Rectal smooth muscle tissue (tissue), 1 donor: ENCODE measurements around the gene SURF4.

Experiments used
- H3K27ac ChIP-seq: one replicate; pipeline ENCODE4 v1.7.0; 2013; ENCODE audit warnings: low read depth, low read length, inconsistent platforms
- H3K27me3 ChIP-seq: one replicate; pipeline ENCODE4 v1.7.0; 2013; ENCODE audit warnings: low read length; ENCODE audit not compliant: control insufficient read depth, insufficient read depth
- H3K36me3 ChIP-seq: one replicate; pipeline ENCODE4 v1.7.0; 2013; ENCODE audit warnings: low read length; ENCODE audit not compliant: control insufficient read depth, insufficient read depth
- H3K4me1 ChIP-seq: one replicate; pipeline ENCODE4 v1.7.0; 2013; ENCODE audit warnings: low read length; ENCODE audit not compliant: control insufficient read depth, insufficient read depth
- H3K4me3 ChIP-seq: one replicate; pipeline ENCODE4 v1.7.0; 2013; ENCODE audit warnings: low read length
- H3K9ac ChIP-seq: one replicate; pipeline ENCODE4 v1.7.0; 2013; ENCODE audit warnings: low read length

SURF4 gene

GRCh38 chr9:133353548-133353947 is 22.3 kb downstream of the SURF4 start:
- Histone ChIP-seq H3K9ac (no peak overlapping the region), H3K36me3 (peaks cover 31% of the 10 kb centered on the region)

DNA sequence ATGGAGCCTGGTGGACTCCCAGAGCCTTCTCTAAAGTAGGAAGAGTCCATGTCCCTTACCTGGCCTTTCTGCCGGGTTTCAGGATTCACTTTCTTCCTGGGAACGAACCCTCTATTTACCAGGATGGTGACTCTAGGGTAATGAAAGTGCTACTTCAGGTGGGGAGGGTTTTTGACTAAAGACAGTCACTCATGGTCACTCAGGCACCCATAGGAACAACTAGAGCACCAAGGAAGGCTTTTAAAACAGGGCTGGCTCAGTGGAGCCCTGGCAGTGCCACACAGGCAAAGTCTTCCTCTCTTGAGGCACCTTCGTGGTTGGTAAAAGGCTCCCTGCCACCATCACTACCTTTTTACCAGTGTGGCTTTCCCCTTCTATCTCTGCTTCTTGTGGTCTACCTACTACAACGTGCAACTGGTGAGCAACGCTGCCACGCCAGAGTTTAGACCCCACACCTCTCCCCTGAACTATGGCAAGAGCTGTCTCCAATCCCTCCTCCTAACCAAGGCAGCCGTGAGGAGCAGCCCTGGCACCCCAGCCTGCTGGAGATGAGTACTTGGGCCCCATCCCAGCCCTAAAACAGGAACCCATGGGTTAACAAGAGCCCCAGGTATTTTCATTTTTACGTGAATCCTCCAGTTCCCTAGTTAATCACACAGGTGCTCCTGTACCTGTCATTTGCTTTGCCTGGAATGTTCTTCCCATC is 23.1 kb downstream of the SURF4 start:
- Histone ChIP-seq H3K36me3 (peaks cover 31% of the 10 kb centered on the region), H3K4me1 (peaks cover 8% of the 10 kb centered on the region), H3K27ac (no peak overlapping the region), H3K27me3 (no peaks in the 10 kb centered on the region), H3K9ac (no peak overlapping the region), H3K4me3 (no peak overlapping the region)

More at GRCh38 chr9:133353548-133353947, 22.3 kb downstream of the SURF4 start:
- Histone ChIP-seq H3K4me1 (peaks cover 8% of the 10 kb centered on the region), H3K4me3 (no peak overlapping the region), H3K27me3 (no peaks in the 10 kb centered on the region), H3K27ac (no peak overlapping the region)

- H3K36me3 ChIP-seq = peaks cover 31% of the 10 kb centered on the region
- H3K4me3 ChIP-seq = no peak overlapping the region
- H3K9ac ChIP-seq = no peak overlapping the region
- peaks cover 6% of the 10 kb centered on the region for H3K4me1 ChIP-seq
- H3K27me3 ChIP-seq = no peaks in the 10 kb centered on the region
- H3K27ac ChIP-seq = no peak overlapping the region
Measured at GRCh38 chr9:133351908-133352634, 23.8 kb downstream of the SURF4 start.

DNA sequence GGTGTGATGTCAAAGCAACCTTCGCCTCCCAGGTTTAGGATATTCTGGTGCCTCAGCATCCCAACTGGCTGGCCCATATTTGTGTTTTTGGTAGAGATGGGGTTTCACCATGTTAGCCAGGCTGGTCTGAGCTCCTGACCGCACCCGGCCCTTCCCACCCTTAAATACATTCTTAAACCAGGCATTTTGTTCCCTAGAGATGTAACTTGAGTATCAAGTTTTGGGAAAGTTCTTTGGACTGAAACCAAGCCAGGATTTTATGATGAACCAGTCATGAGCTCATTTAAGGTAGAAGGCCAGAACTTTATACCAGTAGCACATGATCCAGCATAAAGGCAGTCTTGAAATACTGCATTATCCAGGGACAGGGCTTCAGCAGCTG is 24.3 kb downstream of the SURF4 start:
- peaks cover 31% of the 10 kb centered on the region for H3K36me3 ChIP-seq
- no peaks in the 10 kb centered on the region for H3K27me3 ChIP-seq
- H3K9ac ChIP-seq = no peak overlapping the region
- no peak overlapping the region for H3K4me3 ChIP-seq
- no peak overlapping the region for H3K27ac ChIP-seq
- H3K4me1 ChIP-seq = peaks cover 8% of the 10 kb centered on the region

DNA sequence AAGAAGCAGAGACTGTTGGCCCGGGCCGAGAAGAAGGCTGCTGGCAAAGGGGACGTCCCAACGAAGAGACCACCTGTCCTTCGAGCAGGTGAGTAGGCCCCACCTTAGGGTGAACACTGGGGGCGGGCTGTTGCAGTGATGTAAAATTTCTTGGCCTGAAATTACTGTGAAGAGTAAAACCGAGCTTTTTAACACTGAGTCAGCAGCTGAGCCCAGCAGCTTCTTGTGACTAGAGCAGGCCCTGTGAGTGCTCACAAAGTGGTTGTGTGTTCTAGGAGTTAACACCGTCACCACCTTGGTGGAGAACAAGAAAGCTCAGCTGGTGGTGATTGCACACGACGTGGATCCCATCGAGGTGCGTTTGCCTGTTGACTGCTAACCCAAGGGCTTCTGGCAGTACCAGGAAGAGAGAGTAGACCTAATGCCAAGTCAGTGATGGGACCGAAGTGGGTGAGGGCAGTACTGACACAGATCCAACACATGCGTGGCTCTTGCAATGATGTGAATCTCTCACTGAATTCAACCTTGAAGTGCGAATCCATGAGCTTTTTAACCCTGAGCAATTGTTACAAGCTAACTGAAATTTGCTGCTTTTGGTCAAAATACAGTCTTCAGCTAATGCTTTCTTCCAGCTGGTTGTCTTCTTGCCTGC is 25.8 kb downstream of the SURF4 start:
- Histone ChIP-seq H3K36me3 (peaks cover 38% of the 10 kb centered on the region), H3K4me1 (peaks cover 12% of the 10 kb centered on the region), H3K4me3 (no peak overlapping the region), H3K27me3 (no peaks in the 10 kb centered on the region), H3K27ac (no peak overlapping the region), H3K9ac (no peak overlapping the region)

DNA sequence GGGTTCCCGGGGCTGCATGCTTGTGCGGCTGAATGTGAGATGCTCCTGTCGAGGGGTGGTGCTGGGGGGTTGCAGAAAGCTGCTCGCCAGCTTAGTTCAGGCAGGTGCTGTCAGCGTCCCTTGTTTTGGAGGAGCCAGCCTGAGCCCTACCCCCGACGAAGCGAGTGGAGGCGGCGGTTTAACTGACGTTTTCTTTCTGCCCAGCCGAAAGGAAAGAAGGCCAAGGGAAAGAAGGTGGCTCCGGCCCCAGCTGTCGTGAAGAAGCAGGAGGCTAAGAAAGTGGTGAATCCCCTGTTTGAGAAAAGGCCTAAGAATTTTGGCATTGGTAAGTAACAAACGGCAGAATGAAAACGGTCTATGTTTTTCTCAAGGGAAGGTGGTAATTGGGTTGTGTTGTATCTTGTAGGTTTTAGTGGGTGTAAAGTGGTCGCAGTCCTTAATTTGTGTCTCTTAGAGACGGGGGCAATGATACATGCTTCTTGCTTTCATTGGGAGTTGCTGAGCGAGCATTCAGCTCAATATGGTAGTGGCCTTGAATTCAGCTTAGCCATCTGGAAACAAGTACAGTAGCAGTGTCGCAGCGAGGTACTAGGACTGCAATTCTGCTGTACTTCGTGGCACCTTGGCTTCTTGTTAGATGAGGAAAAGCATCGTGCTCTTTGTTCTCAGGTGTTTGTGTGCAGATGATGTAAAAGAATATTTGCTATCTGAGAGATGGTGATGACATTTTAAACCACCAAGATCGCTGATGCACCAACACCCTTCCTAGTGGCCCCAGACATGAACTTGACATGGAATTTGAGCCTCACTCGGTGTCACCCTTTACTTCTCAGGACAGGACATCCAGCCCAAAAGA is 26.9 kb downstream of the SURF4 start:
- Histone ChIP-seq H3K4me3 (peak overlapping the region; percentile 96), H3K4me1 (peaks cover 12% of the 10 kb centered on the region), H3K36me3 (peaks cover 45% of the 10 kb centered on the region), H3K27me3 (no peaks in the 10 kb centered on the region), H3K9ac (peak overlapping the region; percentile 79), H3K27ac (peak overlapping the region; percentile 88)

- Histone ChIP-seq H3K4me1 (peaks cover 12% of the 10 kb centered on the region), H3K27ac (peak within 1 kb of the TSS; percentile 88)
Measured at GRCh38 chr9:133347985-133348717, 27.7 kb downstream of the SURF4 start, which contains the start of the genes MED22 and RPL7A. MED22 (minus strand) TSS chr9:133348131; CDS start chr9:133346662, 1,469 bp downstream. RPL7A (plus strand) TSS chr9:133348218; CDS start chr9:133348244, 26 bp downstream.

DNA sequence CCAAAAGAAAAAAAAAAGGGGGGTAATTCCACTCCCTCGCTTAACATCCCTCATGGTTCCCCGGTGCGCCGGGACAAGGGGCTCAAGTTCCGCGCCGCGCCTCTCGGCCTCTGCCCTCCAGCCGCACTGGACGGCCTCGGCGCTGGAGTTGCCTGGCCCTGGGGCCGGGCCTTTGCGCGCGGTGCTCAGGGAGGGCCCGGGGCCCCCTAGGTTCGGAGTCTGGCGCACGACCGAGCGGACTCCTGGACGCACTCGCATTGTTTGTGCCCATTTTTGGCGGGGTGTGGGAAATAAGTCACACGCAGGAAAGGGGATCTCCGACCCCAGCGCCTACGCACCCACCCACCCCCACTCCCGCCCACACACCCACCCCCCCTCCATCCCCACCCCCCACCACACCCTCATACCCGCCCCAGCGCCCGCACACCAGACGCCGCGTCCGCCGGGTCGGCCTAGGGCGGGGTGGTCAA is 28.3 kb downstream of the SURF4 start:
- H3K36me3 ChIP-seq = peaks cover 47% of the 10 kb centered on the region
- H3K27ac ChIP-seq = peak overlapping the region; percentile 88
- H3K27me3 ChIP-seq = no peaks in the 10 kb centered on the region
- H3K4me1 ChIP-seq = peaks cover 12% of the 10 kb centered on the region
- peak overlapping the region; percentile 96 for H3K4me3 ChIP-seq
- H3K9ac ChIP-seq = peak overlapping the region; percentile 32

More at GRCh38 chr9:133347985-133348717, 27.7 kb downstream of the SURF4 start, which contains the start of the genes MED22 and RPL7A:
- peak within 1 kb of the TSS; percentile 79 for H3K9ac ChIP-seq
- H3K36me3 ChIP-seq = peaks cover 51% of the 10 kb centered on the region
- no peaks in the 10 kb centered on the region for H3K27me3 ChIP-seq
- peak within 1 kb of the TSS; percentile 96 for H3K4me3 ChIP-seq

GRCh38 chr9:133346021-133346785 is 29.7 kb downstream of the SURF4 start:
- H3K4me1 ChIP-seq = peaks cover 12% of the 10 kb centered on the region
- peaks cover 39% of the 10 kb centered on the region for H3K36me3 ChIP-seq
- peak overlapping the region; percentile 96 for H3K4me3 ChIP-seq
- H3K27me3 ChIP-seq = no peaks in the 10 kb centered on the region
- H3K9ac ChIP-seq = no peak overlapping the region
- H3K27ac ChIP-seq = peak overlapping the region; percentile 58

GRCh38 chr9:133345596-133345995 is 30.3 kb downstream of the SURF4 start:
- H3K4me1 ChIP-seq = peaks cover 12% of the 10 kb centered on the region
- no peak overlapping the region for H3K9ac ChIP-seq
- peaks cover 37% of the 10 kb centered on the region for H3K36me3 ChIP-seq
- H3K4me3 ChIP-seq = no peak overlapping the region
- no peaks in the 10 kb centered on the region for H3K27me3 ChIP-seq
- no peak overlapping the region for H3K27ac ChIP-seq

- Histone ChIP-seq H3K36me3 (peaks cover 37% of the 10 kb centered on the region), H3K4me3 (no peak overlapping the region), H3K27ac (no peak overlapping the region), H3K4me1 (peaks cover 12% of the 10 kb centered on the region), H3K27me3 (no peaks in the 10 kb centered on the region), H3K9ac (no peak overlapping the region)
Measured at GRCh38 chr9:133344979-133345378, 30.9 kb downstream of the SURF4 start.
